HG03521 (cell line): ENCODE data around the gene CD300LB.
"Not testable (repeated sequence)": the region's sequence is repeated elsewhere in the genome, so short reads cannot be mapped to it uniquely, and the experiment has no call there.

Experiments used
- ATAC-seq: cut with Tn5 transposase; IDR thresholded peaks from one replicate; pipeline ENCODE4 v1.9.1; 2021; ENCODE audit warnings: mild to moderate bottlenecking, moderate library complexity; ENCODE audit not compliant: unreplicated experiment

Gene CD300LB

DNA sequence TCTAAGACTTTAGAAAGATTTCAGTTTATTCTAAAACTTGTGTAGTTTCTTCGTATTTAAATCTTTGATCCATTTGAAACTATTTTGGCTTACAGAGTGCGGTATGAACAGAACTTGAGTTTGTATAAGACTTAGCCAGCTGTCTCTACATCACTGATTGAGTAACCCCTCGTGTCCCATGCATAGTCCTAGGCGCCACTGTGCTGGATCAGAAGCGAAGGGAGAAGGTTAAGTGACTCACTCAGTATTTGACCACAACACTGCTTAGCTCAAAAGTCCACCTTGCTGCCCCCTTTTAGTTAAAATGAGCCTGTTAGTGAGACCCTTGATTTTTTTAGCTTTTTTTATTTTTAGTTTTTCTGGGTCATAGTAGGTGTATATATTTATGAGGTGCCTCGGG lies 28.4 kb downstream of the CD300LB start:
- ATAC-seq: no peak

DNA sequence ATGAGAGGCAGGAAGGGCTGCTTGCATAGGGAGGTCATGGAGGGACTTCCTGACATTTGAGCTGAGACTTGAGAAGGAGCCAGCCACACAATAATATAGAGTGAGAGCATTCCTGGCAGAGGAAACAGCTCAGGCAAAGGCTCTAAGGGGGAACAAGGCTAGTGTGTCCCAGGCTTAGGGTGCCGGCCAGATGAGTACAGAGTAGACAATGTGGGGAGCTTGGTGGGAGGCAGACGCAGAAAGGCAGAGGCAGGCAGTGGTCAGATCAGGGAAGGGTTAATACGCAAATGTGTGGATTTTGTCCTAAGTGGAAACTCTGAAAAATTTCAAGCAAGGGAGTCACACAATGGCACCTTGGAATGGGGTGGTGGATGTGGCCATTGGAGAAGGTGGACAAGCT lies 31.3 kb downstream of the CD300LB start:
- no peak for ATAC-seq

DNA sequence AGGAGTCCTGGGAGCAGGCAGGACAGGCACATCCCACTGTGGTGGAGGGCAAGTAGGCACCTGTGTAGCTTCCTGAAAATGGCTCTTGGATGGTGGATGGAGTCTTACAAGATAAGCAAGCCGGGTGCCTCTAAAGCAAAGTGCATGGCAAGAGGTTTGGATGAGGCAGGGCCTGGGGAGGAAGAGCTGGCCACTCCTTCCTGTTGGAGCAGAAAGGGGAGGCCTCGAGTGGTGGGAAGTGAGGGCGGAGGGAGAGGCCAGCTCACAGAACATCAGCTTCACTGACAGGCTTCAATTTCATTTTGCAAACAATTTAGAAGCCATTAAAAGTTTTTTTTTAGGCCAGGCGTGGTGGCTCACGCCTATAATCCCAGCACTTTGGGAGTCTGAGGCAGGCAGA lies 33.8 kb downstream of the CD300LB start:
- no peak for ATAC-seq

DNA sequence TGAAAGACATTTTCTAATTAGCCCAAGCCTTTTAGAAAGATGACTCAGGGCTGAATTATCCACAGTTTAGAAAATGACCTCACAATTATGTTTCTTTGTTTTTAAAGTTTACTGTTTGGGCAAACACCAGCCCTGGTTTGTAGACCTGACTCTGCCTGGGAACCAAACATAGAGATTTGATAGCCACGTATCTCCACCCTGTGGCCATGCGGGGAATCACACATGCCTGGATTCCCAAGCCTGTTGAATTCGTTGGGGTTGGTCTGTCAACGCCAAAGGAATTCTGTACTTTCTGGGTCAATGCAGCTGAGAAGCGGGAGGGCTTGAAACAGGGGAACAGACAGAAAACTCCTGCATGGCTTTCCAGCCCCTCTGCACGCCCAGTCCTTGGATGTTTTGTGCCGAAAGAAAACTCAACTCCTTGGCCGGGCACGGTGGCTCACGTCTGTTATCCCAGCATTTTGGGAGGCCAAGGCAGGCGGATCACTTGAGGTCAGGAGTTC lies 37.9 kb downstream of the CD300LB start:
- ATAC-seq: no peak

DNA sequence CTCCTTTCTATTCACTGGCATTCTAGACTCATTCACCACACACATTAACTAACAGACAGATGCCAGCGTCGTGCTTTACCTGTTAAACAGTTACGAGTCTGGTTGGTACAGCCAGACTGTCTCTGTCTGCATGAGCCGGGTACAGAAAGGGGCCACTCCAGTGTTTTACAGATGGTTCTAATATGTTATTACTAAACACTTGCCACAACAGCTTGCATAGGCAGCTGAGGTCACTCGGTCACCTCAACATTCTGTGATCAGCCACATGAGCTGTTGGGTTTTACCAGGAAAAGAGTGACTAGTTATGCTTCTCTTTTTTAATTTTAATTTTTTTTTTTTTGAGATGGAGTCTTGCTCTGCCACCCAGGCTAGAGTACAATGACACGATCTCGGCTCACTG lies 39.6 kb downstream of the CD300LB start:
- ATAC-seq: no peak

DNA sequence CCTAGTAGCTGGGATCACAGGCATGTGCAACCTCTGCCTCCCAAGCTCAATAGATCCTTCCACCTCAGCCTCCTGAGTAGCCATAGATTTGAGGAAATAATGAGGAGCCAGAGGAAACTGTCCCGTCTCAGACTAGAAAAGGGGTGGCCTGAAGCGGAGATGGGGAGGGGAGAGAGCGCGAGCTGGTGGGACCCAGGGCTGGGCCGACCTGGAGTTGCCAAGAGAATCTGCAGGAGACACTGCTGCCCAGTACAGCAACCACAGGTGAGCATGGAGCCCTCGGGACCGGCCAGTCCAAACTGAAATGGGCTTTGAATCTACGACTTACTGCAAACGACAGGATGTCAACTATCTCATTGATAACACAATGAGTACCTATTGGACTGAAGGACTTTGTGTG lies 40.6 kb downstream of the CD300LB start:
- ATAC-seq: no peak

DNA sequence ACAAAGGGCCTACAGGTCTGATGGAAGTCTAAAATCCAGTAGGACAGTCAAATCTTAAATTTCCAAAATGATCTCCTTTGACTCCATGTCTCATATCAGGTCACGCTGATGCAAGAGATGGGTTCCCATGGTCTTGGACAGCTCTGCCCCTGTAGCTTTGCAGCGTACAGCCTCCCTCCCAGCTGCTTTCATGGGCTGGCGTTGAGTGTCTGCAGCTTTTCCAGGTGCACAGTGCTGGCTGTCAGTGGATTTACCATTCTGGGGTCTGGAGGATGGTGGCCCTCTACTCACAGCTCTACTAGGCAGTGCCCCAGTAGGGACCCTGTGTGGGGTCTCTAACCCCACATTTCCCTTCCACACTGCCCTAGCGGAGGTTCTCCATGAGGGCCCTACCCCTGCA lies 43.0 kb downstream of the CD300LB start:
- ATAC-seq: not testable (repeated sequence)

DNA sequence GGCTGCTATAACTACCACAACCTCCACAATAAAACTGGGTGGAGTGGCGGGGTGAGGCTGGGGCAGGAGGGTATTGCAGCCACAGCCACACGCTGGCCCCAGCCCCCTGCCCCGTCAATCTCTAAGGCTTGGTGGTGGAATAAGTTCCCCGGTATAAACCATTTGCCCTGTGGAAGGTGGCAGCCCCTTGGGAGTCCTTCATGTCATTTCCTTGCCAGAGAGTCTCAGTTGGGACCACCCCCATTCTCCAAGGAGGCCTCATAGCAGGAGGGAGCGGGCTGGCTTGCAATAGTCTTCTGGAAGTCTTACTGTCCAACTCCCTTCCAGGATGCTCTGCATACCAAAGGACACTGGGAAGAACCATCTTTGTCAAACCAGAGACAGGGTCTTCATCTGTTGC lies 45.4 kb downstream of the CD300LB start:
- ATAC-seq: no peak

DNA sequence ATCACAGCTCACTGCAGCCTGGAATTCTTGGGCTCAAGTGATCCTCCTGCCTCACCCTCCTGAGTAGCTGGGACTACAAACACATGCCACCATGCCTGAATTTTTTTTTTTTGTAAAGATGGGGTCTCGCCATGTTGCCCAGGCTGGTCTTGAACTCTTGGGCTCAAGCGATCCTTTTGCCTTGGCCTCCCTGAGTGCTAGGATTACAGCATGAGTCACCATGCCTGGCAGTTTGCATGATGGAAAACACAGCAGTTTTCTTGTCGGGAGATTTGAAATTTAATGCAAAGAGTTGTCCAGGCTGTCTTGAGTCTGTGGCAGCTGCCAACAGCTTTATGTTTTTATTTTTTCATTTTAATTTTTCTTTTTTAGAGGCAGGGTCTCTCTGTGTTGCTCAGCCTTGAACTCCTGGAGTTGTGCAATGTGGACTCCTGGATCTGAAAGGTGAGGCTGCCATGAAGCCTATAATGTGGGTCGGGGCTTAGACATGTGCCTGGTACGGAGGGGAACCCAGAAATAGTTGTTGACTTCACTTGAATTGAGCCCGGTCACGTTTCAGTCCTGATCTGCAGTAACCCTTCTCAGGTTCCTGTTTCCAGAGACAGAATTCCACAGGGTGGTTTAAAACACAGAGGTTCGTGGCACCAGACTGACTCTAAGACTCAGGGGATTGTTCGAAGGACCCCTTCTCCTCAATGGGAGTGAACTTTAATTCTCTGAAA lies 46.1 kb downstream of the CD300LB start:
- ATAC-seq: no peak

DNA sequence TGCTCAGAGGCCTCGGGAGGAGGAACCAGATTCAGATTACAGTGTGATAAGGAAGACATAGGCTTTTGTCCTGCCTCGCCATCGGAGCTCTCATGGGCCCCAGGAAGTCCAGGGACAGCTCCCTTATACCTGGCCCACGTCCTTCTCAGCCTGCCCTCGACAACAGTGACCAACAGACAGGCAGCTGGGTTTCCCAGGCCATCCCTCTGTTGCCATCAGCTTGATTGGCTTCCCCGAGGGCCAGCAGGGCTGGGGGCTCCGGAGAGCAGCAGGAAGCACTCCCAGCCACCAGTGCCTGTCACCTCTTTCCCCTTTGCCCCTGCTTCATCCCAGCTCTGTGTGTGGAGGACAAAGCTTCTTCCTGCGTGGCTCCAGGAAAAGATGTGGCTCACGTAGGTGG lies 47.2 kb downstream of the CD300LB start:
- ATAC-seq: no peak

DNA sequence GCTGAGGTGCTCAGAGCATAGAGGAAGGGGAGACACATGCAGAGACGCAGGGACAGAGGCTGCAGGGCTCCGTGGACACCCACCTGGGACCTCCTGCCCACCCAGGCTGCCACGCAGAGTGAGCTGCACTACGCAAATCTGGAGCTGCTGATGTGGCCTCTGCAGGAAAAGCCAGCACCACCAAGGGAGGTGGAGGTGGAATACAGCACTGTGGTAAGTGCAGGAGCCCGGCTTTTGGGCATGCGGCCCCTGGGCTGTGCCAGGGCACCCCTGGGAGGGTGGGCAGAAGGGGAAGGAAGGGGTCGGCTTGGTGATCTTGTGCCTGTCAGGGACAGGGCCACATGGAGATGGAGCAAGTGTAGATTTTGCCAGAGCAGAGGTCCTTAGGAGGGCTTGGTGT lies 49.7 kb downstream of the CD300LB start:
- no peak for ATAC-seq

DNA sequence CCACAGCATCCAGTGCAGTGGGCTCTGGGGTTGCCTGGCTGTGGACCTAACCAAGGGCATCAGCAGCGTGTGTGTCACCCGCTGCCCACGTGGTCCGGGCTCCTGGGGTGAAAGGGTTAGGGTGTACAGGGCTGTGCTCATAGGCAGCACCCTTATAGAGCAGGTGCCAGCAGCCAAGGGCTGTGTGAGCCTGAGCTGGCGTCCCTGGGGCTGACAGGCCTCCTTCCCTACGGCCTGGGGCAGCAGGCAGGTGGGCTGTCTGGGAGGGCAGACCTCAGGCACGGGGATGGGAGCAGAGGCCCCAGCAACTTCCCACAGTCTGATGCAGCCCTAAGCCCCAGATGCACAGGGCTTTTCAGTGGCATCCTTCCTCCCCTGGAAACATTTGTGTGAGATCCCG lies 51.0 kb downstream of the CD300LB start:
- ATAC-seq: no peak

DNA sequence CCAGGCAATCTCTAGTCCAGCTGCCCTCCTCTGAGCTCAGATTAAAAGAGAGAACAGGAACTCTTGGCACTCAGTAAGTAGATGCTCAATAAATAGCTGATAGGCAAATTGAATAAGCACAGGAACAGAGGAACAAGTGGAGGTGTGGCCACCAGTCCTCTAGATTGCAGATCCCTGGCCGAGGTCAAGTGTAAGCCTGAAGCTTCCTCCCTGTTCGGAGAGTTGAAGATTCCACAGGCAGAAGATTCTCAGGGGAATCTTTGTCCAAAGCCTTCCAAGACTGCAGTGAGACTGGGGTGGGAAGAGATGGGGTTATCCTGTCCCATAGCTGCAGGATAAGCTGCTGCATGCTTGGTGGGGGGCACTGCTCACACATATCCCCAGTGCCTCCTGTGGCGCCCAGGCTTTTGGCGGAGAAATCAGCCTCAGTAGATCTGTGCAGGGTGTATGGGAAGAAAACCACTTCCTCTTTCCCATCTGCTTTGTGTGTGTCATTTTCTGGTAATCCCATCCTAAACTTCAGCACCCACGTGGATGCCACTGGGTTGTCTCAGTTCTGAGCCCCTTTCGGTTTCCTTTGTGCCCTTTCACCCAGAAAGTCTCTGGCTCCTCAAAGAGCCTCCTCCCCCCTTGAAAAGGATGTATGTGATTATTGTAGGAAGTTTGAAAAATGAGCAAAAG lies 52.7 kb downstream of the CD300LB start:
- ATAC-seq: no peak

DNA sequence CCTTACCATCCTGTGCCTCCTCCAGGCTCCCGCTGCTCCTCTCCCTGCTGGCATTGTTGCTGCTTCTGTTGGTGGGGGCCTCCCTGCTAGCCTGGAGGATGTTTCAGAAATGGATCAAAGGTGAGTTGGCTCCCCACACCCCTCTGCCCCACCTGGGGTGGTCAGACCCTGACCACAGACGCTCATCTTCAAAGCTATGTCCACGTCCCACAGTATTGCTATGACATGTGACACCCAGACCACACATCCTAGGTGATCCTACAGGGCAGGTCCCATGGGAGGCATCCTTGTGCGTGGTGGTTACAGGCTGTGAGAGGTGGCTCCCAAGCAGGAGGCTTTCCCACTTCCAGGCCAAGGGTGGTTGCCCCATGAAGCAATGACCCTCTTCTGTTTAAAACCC lies 53.9 kb downstream of the CD300LB start:
- ATAC-seq: no peak

DNA sequence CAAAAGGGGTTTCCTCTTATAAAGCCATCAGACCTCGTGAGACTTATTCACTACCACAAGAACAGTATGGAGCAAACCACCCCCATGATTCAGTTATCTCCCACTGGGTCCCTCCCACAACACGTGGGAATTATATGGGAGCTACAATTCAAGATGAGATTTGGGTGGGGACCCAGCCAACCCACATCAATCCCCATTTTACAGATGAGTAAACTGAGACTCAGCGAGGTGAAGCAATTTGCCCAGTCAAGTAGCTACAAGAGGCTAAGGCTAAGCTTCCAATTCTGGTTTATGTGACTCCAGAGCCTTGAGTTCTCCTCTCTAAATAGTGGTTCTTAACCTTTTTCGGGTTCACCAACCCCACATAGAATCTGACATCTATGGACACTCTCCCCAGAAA lies 56.1 kb downstream of the CD300LB start:
- no peak for ATAC-seq

DNA sequence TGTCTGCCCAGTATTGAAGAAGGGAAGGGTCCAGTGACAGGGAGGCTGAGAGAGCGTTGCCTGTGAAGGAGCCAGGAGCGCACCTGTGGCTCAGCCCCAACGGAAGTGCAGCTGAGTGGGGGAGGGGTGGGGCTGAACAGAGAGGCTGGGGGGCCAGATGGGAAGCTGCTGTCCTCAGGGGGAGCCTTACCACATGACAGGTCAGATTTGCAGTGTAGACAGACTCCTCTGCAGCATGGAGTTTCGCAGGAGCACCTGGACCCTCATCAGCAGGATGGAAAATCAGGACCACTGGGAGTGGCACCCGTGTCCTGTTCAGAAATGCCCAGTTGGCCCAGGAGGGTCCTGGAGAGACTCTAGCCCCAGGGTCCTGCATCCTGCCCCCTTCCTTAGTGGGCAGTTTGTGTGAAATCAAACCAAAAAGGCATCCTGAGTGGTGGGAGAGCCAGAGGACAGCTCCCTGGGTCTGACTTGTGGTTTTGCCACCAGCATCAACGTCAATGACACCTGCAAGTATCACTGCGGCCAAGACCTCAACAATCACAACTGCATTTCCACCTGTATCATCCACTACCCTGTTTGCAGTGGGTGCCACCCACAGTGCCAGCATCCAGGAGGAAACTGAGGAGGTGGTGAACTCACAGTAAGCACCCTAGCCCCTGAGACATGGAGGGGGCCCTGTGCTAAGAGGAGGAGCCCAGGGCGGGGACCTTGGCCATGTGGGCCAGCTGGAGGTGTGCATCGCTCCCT lies 57.1 kb downstream of the CD300LB start:
- no peak for ATAC-seq

DNA sequence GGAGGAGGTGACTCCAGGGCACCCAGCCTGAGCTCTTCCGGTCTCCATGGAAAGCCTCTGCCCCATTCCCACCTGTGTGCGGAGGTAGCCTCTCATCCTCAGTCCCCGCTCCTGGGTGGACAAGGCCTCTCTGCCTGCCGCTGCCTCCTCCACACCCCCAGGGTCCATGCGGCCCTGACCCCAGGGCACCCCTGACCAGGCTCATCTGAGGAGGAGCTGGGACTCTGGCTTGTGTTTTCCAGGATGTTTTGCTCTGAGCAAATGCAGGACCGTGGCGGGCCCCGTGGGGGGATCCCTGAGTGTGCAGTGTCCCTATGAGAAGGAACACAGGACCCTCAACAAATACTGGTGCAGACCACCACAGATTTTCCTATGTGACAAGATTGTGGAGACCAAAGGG lies 58.0 kb downstream of the CD300LB start:
- ATAC-seq: no peak

DNA sequence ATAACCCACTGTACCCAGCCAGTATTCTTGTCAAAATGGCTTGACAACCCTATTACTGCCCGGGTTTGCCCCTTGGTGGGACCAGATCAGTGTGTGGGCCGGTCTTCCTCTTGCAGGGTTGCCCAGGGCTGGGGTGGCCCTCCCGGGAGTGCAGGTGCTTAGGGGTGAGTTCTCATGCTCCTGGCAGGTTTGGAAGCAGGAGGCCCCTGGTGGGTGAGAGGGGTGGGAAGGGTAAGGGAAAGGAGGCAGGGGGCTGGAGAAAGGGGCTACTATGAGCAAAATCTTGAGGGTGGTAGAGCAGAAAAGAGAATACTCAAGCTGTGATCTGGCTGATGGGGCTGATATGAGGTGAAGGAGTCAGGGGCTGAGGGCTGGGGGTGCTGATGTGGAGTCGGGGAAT lies 58.4 kb downstream of the CD300LB start:
- ATAC-seq: no peak

DNA sequence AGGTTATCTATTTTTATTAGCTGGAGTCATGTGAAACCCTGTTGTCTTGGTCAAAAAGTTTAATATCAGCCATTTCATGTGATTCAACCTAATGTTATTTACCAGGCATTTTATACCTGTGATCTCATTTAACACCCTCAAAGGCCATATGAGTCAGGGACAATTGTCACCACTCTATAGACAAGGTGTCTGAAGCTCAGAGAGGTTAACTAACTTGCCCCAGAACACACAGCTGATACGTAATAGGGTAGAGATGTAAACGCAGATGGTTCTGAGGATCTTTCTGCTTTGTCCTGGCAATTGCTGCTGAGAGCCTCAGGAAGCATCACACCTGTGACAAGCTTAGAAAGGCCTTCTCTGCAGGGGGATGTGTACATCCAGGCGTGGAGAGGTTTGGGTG lies 59.9 kb downstream of the CD300LB start:
- ATAC-seq: no peak
